NCI-H510A (cell line): ENCODE data around the gene ARPC1B.

Experiments used
- DNase-seq: peaks from one replicate; lab custom pipeline; 2025; lab: John Stamatoyannopoulos, UW

Gene ARPC1B

DNA sequence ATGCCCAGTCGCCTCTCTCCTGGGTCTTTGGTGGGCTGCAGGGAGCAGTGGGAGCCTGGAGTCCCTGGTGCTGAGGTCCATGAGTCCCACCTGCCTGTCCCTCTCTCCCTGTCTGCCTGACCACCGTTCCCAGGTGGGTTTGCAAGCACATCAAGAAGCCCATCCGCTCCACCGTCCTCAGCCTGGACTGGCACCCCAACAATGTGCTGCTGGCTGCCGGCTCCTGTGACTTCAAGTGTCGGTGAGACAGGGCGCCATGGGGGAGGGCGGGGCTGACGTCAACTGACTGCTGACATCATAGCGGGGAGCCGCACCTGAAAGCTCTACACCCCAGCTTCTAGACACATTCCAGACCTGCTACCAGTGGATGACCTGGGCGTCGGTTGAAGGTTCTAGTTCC, 15.2 kb downstream of the ARPC1B start:
- no peak for DNase-seq

DNA sequence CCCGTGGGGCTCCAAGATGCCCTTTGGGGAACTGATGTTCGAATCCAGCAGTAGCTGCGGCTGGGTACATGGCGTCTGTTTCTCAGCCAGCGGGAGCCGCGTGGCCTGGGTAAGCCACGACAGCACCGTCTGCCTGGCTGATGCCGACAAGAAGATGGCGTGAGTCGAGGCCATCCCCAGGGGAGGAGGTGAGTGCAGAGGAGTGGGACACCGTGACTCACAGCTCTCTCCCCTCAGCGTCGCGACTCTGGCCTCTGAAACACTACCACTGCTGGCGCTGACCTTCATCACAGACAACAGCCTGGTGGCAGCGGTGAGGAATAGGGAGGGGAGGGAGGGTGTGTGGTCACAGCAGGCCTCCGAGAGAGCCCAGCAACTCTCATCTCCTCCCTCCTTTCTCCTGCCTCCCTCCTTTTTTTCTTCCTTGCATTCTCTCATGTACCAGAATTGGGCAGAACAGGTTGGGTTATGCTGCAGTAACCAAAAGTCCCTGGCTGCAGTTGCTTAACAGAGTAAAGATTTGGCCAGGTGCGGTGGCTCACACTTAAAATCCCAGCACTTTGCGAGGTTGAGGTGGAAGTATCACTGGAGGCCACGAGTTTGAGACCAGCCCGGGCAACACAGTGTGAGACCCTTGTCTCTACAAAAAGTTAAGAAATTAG, 16.5 kb downstream of the ARPC1B start:
- DNase-seq = no peak

DNA sequence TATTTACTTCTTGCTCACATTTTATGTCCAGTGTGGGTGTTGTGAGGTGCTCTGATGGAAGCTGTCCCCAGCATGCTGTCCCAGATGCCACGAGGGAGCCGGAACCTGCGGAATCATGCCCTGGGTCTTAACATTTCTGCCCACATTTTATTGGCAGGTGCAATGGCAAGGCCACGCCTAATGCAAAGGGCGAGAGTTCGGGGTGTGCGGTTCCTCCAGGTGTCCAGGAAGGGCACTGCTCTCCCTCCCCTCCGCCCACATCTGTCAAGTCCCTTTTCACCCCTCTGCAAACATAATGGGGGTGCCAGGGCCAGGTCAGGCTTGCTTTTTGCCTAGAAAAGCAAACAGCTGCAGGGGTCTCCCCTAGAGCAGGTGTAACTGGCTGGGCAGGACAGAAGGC, 17.5 kb downstream of the ARPC1B start:
- DNase-seq = no peak

DNA sequence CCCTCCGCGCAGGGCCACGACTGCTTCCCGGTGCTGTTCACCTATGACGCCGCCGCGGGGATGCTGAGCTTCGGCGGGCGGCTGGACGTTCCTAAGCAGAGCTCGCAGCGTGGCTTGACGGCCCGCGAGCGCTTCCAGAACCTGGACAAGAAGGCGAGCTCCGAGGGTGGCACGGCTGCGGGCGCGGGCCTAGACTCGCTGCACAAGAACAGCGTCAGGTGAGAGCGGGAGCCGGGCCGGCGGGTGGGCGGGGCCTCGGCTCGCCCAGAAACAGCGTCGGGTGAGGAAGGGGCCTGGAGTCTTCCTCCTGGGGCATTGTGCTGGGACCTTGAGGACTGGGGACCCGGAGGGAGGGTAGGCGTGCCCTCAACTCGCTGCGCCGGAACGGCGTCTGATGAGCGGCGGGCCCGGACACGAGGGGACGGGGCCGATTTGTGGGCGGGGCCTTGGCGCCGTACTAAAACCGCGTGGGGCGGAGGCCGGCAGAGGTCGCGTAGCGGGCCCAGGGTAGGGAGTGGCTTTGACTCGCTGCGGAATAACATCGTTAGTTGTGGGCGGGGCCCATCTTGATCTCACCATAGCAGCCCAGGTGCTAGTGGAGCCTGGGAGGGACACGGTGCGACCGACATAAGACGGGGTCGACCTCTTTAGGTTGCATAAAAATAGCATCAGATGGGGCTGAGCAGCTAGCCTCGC, 18.3 kb downstream of the ARPC1B start:
- DNase-seq = peak; percentile 62

DNA sequence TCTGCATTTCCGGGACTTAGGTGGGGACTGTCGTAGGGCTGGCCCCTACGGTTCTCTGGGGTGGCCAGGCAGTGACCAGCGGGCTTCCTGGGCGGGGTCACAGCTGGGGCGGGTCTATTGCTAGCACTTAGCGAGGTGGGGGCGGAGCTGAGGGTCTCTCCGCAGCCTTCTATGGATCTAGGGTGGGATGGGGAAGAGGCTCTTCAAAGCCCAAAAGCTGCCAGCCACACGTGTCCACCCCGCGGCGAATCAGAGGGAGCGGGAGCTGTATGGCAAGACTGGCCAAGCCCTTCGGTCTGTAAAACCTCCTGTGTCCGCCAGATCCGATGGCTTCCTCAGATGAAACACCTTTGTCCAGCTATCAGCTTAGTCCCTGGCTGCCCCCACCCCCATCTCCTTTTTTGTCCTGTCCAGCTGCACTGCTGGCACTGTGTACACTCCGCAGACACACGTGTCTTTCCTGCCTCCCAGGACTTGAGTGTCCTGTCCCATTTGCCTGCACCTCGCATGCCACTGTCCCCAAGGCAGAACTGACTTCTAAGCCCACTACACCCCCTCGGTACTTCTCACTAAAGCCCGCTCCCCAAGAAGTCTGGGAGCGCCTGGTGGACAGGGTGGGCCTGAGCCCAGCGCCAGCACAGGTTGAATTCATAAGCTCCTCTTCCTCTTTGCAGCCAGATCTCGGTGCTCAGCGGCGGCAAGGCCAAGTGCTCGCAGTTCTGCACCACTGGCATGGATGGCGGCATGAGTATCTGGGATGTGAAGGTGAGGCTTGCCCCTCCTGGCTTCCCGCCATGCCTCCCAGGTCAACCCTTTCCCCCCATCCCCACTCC, 19.0 kb downstream of the ARPC1B start:
- DNase-seq = no peak

DNA sequence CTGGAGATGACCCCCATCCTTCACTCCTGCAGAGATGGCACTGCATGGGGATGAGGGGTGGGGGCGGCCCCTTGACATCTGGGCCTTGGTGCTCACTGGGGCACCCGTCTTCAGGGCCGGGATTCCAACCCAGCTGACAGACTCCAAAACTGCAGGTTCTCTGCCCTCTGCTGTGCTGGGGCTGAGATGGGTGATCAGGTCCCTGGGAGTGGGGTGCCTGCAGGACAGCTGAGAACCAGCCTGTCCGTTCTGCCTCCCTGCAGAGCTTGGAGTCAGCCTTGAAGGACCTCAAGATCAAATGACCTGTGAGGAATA, 19.6 kb downstream of the ARPC1B start:
- no peak for DNase-seq

DNA sequence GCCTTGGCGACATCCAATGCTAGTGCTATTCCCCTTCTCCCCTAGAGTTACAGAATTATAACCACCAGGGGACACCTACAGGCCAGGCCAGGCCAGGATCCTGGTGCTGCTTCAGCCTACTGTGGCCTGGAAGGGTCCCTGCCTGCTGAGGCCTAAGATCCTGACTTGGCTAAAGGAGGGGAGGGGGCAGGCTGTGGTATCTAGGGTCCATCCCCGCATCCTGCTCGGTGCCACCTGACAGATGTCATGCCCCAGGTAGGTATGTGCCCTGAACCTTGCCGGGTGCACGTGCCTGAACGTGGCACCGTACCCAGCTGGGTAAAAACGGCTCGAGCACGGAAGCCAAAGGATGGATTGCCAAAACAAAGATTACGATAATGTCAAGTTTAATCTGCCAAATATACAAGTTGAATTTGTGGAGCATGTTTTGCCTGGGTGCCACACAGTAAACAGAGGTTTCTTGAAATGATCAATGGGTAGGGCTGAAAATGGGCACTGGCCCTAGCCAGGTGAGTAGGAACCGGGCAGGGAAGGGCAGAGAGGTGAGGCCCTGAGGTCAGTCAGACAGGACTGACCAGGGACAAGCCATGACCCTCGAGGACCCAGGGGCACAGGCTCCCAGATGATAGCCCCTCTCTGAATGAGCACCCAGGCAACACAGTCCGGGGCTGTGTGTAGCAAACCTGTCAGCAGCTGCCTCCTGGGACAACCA, 21.2 kb downstream of the ARPC1B start:
- no peak for DNase-seq

DNA sequence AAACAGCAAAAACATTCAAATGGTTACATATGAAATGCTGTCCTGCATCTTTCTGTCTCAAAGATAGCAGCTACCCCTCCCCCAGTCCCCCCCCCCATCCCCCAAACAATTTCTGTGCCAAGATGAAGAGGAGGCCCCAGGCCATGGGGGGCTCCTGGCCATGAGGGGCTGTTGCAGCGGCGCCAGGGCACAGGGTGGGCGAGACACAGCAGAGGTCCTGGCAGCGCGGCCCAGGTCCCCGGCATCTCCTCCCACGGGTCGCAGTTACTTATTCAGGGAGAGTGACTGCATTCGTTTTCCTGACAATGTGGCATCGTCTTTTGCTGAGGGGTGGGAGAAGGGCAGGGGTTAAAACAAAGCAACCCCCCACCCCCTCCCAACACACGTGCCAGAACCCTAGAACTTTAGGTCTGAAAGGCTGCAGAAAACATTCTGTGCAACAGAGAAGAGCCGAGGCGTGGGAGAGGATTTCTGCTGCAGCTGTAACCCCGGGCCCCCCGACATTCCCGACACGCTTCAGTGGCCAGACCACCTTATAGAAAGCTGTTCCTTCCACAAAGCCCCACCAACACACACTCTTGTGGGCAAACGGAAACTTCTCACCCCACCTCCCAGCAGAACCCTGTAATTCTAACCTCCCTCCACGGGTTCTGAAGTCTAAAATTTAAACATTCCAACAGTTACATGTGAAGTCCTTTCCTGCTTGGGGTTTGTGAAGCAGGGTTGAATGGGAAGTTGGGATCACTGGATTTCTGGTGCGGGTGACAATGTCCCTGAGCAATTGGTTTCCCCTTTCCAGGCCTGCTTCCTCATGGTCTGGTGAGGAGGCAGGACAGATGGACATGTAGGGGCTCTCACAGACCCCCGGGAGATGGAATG, 22.1 kb downstream of the ARPC1B start:
- no peak for DNase-seq

DNA sequence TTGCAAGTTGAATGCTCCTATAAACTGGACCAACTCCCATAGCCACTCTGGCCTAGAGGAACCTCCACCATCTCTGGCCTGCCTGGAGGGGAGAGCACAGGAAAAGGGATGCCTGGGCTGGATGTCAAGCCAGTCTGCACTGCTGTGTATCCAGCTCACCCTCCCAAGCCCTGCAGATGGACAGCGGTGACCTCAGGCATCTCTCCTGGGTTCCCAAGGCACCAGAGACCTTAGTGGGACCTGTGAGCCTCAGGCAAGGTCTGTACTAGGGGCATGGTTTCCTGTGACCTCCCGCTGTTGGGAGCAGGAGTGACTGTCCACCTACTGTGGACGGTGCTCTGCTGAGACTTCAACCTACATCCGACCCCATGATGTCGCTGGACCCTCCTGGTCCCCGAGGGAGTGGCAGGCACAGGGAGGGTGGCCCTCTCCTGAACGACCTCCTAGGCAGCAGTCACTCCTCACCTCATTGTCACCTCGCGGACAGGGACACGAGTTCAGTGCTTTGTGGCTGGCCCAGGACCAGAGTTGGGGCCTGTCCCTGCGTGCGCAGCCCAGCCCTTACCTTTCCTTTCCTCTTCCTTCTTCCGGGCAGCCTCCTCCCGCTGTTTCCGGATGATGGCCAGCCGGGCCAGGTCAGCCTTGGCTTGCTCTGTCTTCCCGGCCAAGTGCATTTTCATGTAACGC, 22.9 kb downstream of the ARPC1B start:
- no peak for DNase-seq

DNA sequence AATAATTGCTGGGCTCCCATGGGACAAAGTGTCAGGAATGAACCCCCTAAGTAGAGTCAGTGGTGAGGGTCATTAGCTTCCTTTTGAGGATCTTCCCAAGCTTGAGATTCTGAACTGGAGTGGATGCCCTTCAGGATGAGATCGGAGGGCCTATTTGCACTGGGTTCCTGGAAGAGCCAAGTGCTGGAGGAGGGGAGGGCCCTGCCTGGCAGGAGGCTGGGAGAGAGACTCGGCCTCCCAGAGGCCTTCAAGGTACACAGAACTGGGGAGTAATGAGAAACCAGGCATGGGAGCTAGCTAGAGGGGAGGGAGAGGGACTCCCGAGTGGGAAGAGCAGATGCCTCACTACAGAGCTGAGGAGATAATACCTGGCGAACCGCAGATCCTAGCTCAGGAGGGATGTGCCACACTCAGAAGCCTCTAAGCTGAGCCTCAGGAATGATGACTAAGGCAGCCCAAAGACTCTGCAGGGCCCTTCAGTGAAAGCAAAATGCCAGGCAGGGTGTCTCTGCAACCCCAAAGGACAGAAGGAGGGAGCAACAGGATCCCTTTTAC, 24.4 kb downstream of the ARPC1B start:
- DNase-seq = no peak

DNA sequence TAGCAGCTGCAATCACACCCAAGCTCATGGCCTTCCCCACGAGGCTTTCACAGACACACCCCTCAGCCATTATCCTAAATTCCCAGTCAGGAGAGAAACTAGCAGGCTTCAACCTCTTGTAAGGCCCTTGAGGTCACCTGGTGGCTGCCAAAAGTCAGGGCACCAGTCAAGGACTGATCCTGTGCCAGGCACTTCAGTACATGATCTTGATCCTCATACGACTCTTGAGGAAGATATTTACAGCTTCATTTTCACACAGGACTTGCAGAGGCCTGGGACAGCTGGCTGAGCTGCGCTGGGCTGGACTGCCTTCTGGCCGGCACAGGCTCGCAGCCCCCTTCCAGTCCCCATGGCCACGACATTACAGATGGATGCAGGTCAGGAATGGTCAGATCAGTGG, 25.1 kb downstream of the ARPC1B start:
- DNase-seq = no peak

DNA sequence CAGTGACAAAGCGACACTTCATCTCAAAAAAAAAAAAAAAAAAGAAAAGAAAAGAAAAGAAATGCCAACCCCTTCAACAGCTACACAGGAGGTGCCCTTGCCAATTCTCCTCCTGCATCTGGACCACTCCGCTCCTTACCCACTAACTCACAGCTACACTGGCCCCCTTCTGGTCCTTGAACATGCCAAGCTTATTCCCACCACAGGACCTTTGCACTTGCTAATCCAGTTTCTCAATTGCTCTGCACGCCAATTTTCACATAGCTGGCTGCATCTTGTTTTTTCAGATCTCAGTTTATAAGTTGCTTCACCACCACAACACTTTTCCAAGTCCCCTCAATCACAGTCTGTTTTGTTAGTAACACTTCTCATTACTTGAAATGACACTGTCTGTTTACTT, 28.3 kb downstream of the ARPC1B start:
- no peak for DNase-seq

DNA sequence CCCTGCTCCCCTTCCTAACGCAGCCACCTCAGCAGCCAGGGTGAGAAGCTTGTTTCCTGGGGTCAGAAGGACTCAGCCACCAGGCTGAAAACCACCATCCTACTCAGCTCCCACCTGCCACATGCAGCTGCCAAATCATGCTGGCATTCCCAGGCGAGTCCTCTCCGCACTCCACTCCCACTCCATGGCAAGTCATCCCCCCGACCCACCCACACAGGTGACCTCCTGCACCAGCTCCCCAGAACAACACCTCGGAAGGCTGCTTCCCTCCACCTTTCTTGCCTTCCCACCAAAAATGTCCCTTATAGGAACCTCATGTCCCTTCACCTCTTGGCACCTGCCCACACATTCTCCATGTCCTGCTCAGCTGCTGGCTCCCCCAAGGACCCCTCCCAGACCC, 29.2 kb downstream of the ARPC1B start:
- DNase-seq = no peak

DNA sequence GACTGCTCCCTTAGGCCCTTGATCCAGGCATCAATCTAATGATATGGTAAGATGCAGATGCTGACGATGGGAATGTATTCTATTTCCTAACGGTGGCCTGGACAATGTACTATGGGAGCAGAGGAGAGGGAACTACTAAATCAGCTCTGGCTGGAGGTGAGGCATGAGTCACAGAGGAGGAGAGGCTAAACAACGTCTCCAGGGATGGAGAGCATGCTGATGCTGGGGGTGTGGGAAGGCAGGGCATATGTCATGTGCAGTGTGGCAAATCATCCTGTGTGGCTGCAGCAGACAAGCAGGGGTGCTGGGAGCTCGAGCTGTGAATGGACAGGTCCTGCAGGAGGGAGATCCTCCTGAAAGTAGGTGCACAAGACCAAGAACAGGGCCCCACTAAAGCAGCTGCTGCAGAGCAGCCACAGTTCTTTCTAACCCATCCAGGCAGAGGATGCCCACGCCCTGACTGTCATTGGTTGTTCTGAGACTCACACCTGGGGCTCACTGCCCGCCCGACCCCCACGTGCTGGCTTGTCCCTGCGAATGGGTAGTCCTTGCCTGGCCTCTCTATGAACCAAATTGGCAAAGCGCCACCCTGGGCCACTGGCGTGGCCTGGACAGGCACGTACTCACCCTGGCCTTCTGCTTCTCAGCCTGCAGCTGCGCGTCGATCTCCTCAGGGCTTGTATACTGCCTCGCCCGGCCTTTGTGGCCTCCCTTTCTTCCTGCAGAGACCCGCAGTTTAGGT, 29.9 kb downstream of the ARPC1B start:
- DNase-seq = no peak

DNA sequence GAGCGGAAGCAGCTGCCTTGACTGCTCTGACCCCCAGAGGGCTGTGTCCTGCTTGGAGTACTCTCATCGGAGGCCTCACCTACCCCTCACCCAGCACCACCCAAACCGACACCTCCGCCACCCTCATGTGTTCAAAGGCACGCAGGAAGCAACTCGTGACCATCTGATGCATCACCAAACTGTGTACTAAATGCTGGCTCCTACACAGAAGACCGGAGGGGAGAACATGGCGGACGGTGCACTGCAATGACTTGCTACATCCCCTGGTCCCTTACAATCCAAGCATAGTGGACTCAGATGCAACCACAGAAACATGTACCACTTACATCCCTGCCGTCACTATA, 30.4 kb downstream of the ARPC1B start:
- DNase-seq = no peak

DNA sequence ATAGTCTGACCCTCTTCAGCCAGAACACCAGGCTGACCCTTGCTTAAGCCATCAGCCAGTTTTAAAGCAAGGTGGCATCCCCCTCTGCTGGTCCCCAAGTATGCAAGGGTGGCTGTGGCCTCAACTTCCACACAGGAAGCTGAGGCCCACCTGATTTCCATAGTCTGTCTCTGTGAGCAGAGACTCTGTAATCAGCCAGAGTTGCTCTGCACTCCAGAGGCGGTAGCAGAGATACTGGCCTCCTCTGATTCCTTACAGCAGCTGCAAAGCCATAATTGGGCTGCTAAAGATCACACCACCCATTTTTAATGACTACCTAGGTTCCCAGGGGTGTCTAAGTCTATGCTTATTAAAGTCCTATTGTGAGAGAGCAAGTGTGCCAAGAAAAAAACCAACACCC, 32.0 kb downstream of the ARPC1B start:
- no peak for DNase-seq

DNA sequence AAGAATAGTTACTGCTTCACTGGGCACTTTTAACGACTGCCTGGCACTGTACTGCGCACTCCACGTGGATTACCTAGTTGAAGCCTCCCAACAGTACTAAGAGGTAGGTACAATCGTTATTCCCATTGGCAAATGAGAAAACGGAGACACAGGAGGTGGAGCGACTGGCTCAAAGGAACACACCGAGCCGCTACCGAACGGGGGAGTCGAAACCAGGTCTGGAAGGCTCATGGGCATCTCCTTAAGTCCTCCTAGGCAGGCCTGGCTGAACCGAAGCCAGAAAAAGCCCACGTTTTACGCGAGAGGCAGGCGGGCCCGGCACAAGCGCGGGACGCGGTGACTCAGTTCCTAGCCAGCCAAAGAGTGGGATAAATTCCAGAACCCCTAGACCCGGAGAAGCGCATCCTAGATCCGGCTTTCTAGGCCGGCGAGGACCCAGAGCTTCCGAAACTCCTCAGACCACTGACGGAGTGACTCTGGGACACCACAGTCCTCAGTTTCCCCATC, 33.4 kb downstream of the ARPC1B start:
- no peak for DNase-seq

DNA sequence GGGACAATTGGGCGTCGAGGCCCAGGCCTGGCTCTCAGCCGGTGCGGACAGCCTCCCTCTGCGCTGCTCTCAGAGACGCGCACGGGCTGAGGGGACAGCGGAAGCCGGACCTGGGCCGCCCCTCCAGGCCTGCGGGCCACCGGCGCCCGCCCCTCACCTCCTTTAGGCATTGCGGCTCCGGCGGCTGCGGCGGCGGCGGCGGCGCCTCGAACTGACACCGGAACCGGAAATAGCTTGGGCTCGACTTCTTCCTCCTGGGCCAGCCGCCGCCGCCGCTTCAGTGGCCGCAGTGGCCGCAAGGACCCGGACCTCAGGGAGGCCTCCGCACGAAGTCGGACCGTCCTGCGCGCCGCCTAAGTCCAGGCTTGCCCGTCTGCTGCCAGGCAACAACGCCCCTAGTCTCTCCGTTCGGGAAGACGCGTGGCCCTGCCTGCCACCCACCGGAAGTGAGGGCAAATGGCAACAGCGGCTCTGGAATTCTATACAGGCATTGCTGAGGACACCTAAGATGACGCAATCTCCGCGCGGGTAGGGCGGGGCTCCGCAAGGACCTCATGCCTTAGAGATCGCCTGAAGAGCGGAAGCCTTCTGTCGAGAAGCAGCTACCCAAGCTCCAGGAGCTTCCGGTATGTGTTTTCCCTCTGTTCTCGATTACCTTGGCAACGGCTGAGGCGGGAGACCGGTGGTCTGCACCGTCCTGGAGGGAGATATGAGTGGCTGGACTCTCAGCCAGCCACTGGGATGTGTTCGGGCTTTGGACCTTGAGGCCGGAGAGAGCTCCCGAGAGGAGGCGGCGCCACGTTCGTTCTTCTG, 34.1 kb downstream of the ARPC1B start, which contains the start of the genes BUD31 and PDAP1:
Gene BUD31, plus strand, starts transcription at position 591 of the 813 bp plus-strand sequence. CDS start 2,124 bp downstream, outside the sequence.
Gene PDAP1, minus strand, starts transcription at position 219 of the 813 bp plus-strand sequence. Its CDS starts 49 bp downstream, at position 170.
- peak; percentile 66 for DNase-seq

DNA sequence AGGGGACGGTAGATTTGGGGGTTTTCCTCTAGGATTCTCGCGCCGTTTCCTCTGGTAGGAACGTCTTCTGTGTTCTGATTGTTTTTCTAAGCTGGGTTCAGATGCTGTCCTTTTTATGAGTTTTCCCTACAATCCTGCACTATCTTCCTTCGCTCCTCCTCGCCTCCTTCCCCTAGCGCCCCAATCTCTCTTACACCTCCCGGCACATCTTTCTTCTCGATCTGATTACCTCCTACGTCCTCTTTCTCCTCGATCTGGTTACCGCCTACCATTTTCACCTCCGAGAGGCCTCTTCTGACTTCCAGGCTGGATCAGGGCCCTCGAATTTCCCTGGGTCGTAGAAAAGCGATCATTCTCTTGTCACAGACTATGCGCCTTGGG, 34.7 kb downstream of the ARPC1B start:
- DNase-seq = no peak
